ENCODE results near the gene MAP9. TPM values are rescaled to one million over a fixed set of nuclear protein-coding genes. Genes with fewer than 3 reads are reported as not detected.

MAP9 gene
- total RNA-seq, 1 donor from 2014 or later: 9.2 TPM

DNA sequence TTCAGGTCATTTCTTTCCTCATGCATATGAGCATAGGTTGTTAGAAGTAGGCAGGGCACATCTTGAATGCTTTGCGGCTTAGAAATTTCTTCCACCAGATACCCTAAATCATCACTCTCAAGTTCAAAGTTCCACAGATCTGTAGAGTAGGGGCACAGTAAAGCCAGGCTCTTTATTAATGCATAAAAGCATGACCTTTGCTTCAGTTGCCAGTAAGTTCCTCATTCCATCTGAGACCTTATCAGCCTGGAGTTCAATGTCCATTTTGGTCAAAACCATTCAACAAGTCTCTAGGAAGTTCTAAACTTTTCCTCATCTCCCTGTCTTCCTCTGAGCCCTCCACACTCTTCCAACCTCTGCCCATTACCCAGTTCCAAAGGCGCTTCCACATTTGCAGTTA lies 77.7 kb downstream of the MAP9 start:
- Mint-ChIP-seq H3K27me3 (ENCODE audit: unreplicated experiment) (peaks cover 3% of the 10 kb centered on the region), H3K36me3 (ENCODE audit: low read depth, unreplicated experiment) (peaks cover 4% of the 10 kb centered on the region), H3K27ac (ENCODE audit: unreplicated experiment) (no peak overlapping the region), H3K4me3 (ENCODE audit: unreplicated experiment) (no peak overlapping the region), H3K4me1 (ENCODE audit: unreplicated experiment) (no peaks in the 10 kb centered on the region), H3K9me3 (ENCODE audit: unreplicated experiment) (peaks cover 7% of the 10 kb centered on the region)
- TF ChIP-seq CTCF (IDR thresholded peaks at IDR 0.05; ENCODE audit: unreplicated experiment): no peak
- no peak for DNase-seq (ENCODE audit: low spot score)

Other genes starting within 250 kb of the MAP9 start
- 3.6 TPM for gene NPY2R, start 168.3 kb downstream of the MAP9 start, total RNA-seq (ENCODE audit: unreplicated experiment)